Suprapubic skin (tissue), 4 donors: Measurements from ENCODE around the gene ZDHHC14.
"Not testable (repeated sequence)": the region's sequence is repeated elsewhere in the genome, so short reads cannot be mapped to it uniquely, and the experiment has no call there.

Source experiments
- CTCF ChIP-seq, 2 donors: fragments of 200-600 bp in 1 of 2; fragments of 450-650 bp in 1 of 2; sonication (generic) in 1 of 2; IDR thresholded peaks; one replicate each; pipeline ENCODE4 v1.5.1; 2016 to 2019; ENCODE audit warnings: antibody characterized with exemption in 2 of 2, mild to moderate bottlenecking in 1 of 2, moderate library complexity in 1 of 2
- EP300 ChIP-seq: sonication (generic); formaldehyde crosslinking; IDR thresholded peaks from one replicate; pipeline ENCODE4 v1.6.1; 2017; ENCODE audit warnings: antibody characterized with exemption
- POLR2A ChIP-seq, 2 donors: fragments of 450-650 bp; IDR thresholded peaks; one replicate each; pipeline ENCODE4 v1.6.1; 2017; ENCODE audit warnings: antibody characterized with exemption in 2 of 2, mild to moderate bottlenecking in 2 of 2, moderate library complexity in 2 of 2
- POLR2AphosphoS5 ChIP-seq, 3 donors: sonication (generic); formaldehyde crosslinking; IDR thresholded peaks; one replicate each; pipeline ENCODE4 v1.6.1; 2017; ENCODE audit warnings: antibody characterized with exemption in 3 of 3

- TF ChIP-seq EP300; CTCF (IDR thresholded peaks at IDR 0.05); POLR2A (IDR thresholded peaks at IDR 0.05); POLR2AphosphoS5 (IDR thresholded peaks at IDR 0.05): not testable (repeated sequence)
Observed at GRCh38 chr6:157337276-157337675, 43.7 kb upstream of the ZDHHC14 start.
